ENCODE results near the gene SLC17A1. TPM values are rescaled to one million over a fixed set of nuclear protein-coding genes. Genes with fewer than 3 reads are reported as not detected.

SLC17A1 gene
- total and polyA plus RNA-seq, 2 of the 13 experiments (the other 11 are each of a cell fraction or from before 2014, with no cell fraction given), result 0.09 to 2.1 TPM

GRCh38 chr6:25774120-25774715, 57.6 kb downstream of the SLC17A1 start:
- H3K27me3 ChIP-seq (ENCODE audit: control insufficient read depth in 1 of 2, insufficient read depth in 2 of 2, low read length in 2 of 2), result 0 out of 5 replicates have a peak, but pooled peaks cover 0 to 3% of the 10 kb centered on the region in 2 experiments
- 46% methylated on average over 2 of the region's 2 CpGs for WGBS (ENCODE audit: low lambda C conversion rate)
- DNase-seq (ENCODE audit: low spot score) (no peak), ATAC-seq (no peak), FAIRE-seq (no peak)
- ChIA-PET CTCF (ENCODE audit: low intra/inter-chr PET ratio, low total read pairs) (no interaction called here), POLR2A (no interaction called here)
- in situ Hi-C loops (cut with HindIII; ENCODE audit: extremely low pct_ligation_motif_present, low pct_unique_long_range_greater_than_20kb) (no loop called here), intact Hi-C loops (cut with micrococcal nuclease; ENCODE audit: unreplicated experiment) (no loop called here)
- TF ChIP-seq POLR2A (IDR thresholded peaks at IDR 0.05; ENCODE audit: insufficient read depth in 1 of 2, low read depth in 2 of 2, low read length in 2 of 2), result no peak
- TF ChIP-seq NRL (CRISPR knock-in tag; IDR thresholded peaks at IDR 0.05; ENCODE audit: borderline replicate concordance), result no peak
- no peak for TF ChIP-seq NFE2L1 (CRISPR knock-in tag; IDR thresholded peaks at IDR 0.05; ENCODE audit: borderline replicate concordance)
- no peak for TF ChIP-seq SMAD9 (CRISPR knock-in tag; IDR thresholded peaks at IDR 0.05)
- TF ChIP-seq TRAFD1 (CRISPR knock-in tag; IDR thresholded peaks at IDR 0.05; ENCODE audit: borderline replicate concordance), result no peak
- no peak for TF ChIP-seq ZNF383 (CRISPR knock-in tag; IDR thresholded peaks at IDR 0.05; ENCODE audit: borderline replicate concordance)
- no peak for TF ChIP-seq KMT2B (CRISPR knock-in tag; IDR thresholded peaks at IDR 0.05)
- H3K27ac ChIP-seq (ENCODE audit: extremely low read length, insufficient read depth, low read length), result no peak overlapping the region
- no TSS peak for BruUV-seq (replicated peaks)
- H3K4me1 ChIP-seq (ENCODE audit: insufficient read depth, low read length), result no peaks in the 10 kb centered on the region
- no peak overlapping the region for H3K4me2 ChIP-seq (ENCODE audit: low read depth, low read length)
- H3K9me3 ChIP-seq (ENCODE audit: low read length), result no peaks in the 10 kb centered on the region
- H3K79me2 ChIP-seq (ENCODE audit: insufficient read depth, low read length), result no peaks in the 10 kb centered on the region
- no peaks in the 10 kb centered on the region for H4K20me1 ChIP-seq (ENCODE audit: insufficient read depth, low read length)
- no peak overlapping the region for H3K4me3 ChIP-seq (replicated peaks in 1 of 3; ENCODE audit: insufficient read depth in 1 of 3, low read depth in 2 of 3, low read length in 3 of 3)
- no peak overlapping the region for H2AFZ ChIP-seq (ENCODE audit: low read length)
- no peaks in the 10 kb centered on the region for H3K36me3 ChIP-seq (replicated peaks in 1 of 2; ENCODE audit: control insufficient read depth in 1 of 2, insufficient read depth in 2 of 2, low read length in 2 of 2)
- H3K9ac ChIP-seq (ENCODE audit: insufficient read depth, low read depth, low read length), result no peak overlapping the region

- in situ Hi-C loops (cut with HindIII; ENCODE audit: extremely low pct_ligation_motif_present, low pct_unique_long_range_greater_than_20kb) (no loop called here), intact Hi-C loops (cut with micrococcal nuclease; ENCODE audit: unreplicated experiment) (no loop called here)
- 82% methylated on average over 2 of the region's 2 CpGs for WGBS (ENCODE audit: low lambda C conversion rate)
- CTCF ChIA-PET (ENCODE audit: low intra/inter-chr PET ratio, low total read pairs), result no interaction called here
- POLR2A ChIA-PET, result no interaction called here
- H3K9me3 ChIP-seq (ENCODE audit: low read length), result no peaks in the 10 kb centered on the region
- H3K27me3 ChIP-seq (ENCODE audit: control insufficient read depth in 1 of 2, insufficient read depth in 2 of 2, low read length in 2 of 2), result no peaks in the 10 kb centered on the region
- no peak for DNase-seq (ENCODE audit: low spot score)
- no peak overlapping the region for H3K9ac ChIP-seq (ENCODE audit: insufficient read depth, low read depth, low read length)
- H2AFZ ChIP-seq (ENCODE audit: low read length), result no peak overlapping the region
- H3K79me2 ChIP-seq (ENCODE audit: insufficient read depth, low read length), result no peaks in the 10 kb centered on the region
- no peaks in the 10 kb centered on the region for H3K4me1 ChIP-seq (ENCODE audit: insufficient read depth, low read length)
- H3K4me3 ChIP-seq (replicated peaks in 1 of 3; ENCODE audit: insufficient read depth in 1 of 3, low read depth in 2 of 3, low read length in 3 of 3), result no peak overlapping the region
- ATAC-seq, result no peak
- no peak overlapping the region for H3K27ac ChIP-seq (ENCODE audit: extremely low read length, insufficient read depth, low read length)
- no peaks in the 10 kb centered on the region for H4K20me1 ChIP-seq (ENCODE audit: insufficient read depth, low read length)
- no peak for FAIRE-seq
- H3K36me3 ChIP-seq (replicated peaks in 1 of 2; ENCODE audit: control insufficient read depth in 1 of 2, insufficient read depth in 2 of 2, low read length in 2 of 2), result no peaks in the 10 kb centered on the region
- H3K4me2 ChIP-seq (ENCODE audit: low read depth, low read length), result no peak overlapping the region
- BruUV-seq (replicated peaks), result no TSS peak
- TF ChIP-seq ATF7 (IDR thresholded peaks at IDR 0.05) (no peak), ATF7 (CRISPR knock-in tag; IDR thresholded peaks at IDR 0.05) (no peak), BRCA1 (CRISPR knock-in tag; IDR thresholded peaks at IDR 0.05) (no peak), KDM4B (CRISPR knock-in tag; IDR thresholded peaks at IDR 0.05) (no peak), TERF1 (CRISPR knock-in tag; IDR thresholded peaks at IDR 0.05) (no peak), PLRG1 (conservative IDR thresholded peaks at IDR 0.05) (no peak), FOXO4 (CRISPR knock-in tag; conservative IDR thresholded peaks at IDR 0.05) (no peak), ZNF101 (CRISPR knock-in tag; IDR thresholded peaks at IDR 0.05; ENCODE audit: borderline replicate concordance, low read depth) (no peak), PHF20 (CRISPR knock-in tag; IDR thresholded peaks at IDR 0.05) (no peak), ZNF674 (CRISPR knock-in tag; IDR thresholded peaks at IDR 0.05; ENCODE audit: low read depth) (no peak)
These were observed 61.9 kb downstream of the SLC17A1 start for GRCh38 chr6:25769983-25770382.

All from HepG2 (cell line).